GM10266 (cell line): Measurements from ENCODE around the gene NTRK2.

Experiments used
- DNase-seq: peaks from one replicate; pipeline ENCODE4 v3.0.0; 2012; ENCODE audit errors: extremely low spot score
- TF ChIP-seq, protein P1 (sequence below): IDR thresholded peaks from 2 replicates; pipeline ENCODE4 v1.5.1; 2012; ENCODE audit warnings: mild to moderate bottlenecking, low read depth; ENCODE audit not compliant: control insufficient read depth, insufficient read depth; ENCODE audit errors: missing control alignments

Gene NTRK2

GRCh38 chr9:85045271-85045670 is 375.7 kb downstream of the NTRK2 start:
- DNase-seq: no peak
- TF ChIP-seq, protein P1, sequence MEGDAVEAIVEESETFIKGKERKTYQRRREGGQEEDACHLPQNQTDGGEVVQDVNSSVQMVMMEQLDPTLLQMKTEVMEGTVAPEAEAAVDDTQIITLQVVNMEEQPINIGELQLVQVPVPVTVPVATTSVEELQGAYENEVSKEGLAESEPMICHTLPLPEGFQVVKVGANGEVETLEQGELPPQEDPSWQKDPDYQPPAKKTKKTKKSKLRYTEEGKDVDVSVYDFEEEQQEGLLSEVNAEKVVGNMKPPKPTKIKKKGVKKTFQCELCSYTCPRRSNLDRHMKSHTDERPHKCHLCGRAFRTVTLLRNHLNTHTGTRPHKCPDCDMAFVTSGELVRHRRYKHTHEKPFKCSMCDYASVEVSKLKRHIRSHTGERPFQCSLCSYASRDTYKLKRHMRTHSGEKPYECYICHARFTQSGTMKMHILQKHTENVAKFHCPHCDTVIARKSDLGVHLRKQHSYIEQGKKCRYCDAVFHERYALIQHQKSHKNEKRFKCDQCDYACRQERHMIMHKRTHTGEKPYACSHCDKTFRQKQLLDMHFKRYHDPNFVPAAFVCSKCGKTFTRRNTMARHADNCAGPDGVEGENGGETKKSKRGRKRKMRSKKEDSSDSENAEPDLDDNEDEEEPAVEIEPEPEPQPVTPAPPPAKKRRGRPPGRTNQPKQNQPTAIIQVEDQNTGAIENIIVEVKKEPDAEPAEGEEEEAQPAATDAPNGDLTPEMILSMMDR: no peak

GRCh38 chr9:85046475-85046874 is 376.9 kb downstream of the NTRK2 start:
- no peak for DNase-seq
- TF ChIP-seq, protein P1: no peak

GRCh38 chr9:85053206-85053786 is 383.8 kb downstream of the NTRK2 start:
- no peak for DNase-seq
- TF ChIP-seq, protein P1: no peak

- TF ChIP-seq, protein P1: no peak
- no peak for DNase-seq
Measured at GRCh38 chr9:85054017-85054416, 384.5 kb downstream of the NTRK2 start.

DNA sequence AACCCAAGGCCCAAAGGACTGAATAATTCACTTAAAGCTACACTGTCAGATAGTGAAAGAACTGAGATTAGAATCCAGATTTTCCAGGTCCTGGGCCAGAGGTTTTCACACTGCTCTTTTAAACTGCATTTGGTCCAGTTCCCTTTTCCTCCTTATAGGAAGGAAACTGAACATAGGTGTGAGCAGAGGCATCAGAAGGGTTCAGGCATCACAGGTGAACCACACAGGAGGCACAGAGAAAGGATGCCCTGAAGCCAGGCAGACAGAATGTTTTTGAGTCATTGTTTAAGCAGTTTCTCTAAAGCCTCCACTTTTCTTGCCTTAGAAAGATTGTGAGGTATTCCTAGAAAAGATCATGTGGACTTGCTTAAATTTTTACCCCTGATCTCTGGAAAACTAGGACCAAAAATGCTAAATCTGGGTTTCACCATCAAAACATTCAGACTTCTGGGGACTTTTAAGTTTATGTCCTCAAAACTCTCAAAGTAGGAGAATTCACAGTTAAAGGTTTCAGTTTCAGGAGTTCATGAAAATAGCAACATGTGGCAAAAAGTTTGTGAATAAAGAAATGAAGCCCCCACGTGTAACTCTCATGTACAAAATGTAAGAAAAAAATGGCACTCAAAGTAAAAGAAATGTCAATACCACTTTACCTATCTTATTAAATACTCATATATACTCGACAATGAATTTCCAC is 386.1 kb downstream of the NTRK2 start:
- DNase-seq: no peak
- TF ChIP-seq, protein P1: no peak

GRCh38 chr9:85056203-85056572 is 386.7 kb downstream of the NTRK2 start:
- DNase-seq: peak; percentile 34
- TF ChIP-seq, protein P1: no peak

DNA sequence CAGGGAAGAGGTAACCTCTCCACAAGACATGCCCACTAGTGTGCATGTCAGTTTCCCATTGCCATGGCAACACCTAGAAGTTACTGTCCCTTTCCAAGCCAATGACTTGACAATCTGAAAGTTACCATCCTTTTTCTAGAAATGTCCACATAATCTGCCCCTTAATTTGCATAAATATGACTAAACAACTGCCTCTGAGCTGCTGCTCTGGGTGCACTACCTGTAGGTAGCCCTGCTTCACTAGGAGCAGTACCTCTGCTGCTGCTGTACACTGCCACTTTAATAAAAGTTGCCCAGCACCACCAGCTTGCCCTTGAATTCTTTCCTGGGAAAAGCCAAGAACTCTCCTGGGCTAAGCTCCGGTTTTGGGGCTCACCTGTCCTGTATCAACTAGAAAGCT is 392.4 kb downstream of the NTRK2 start:
- TF ChIP-seq, protein P1: no peak
- no peak for DNase-seq
